K562 (cell line): ENCODE data around the gene C2CD4C.

Experiments
- CEBPG ChIP-seq, 3 experiments: fragments of 200-800 bp in 1 of 3; sonication (Bioruptor generic) in 1 of 3; sonication (generic) in 1 of 3; formaldehyde crosslinking in 1 of 3; IDR thresholded peaks in 2 of 3; conservative IDR thresholded peaks in 1 of 3; 2 replicates each; pipeline versions ENCODE4 v1.6.1 to v1.8.0; 2016 to 2022; ENCODE audit warnings: missing compliant biosample characterization in 2 of 3, missing genetic modification characterization in 2 of 3, mild to moderate bottlenecking in 1 of 3, missing genetic modification reagents in 1 of 3
- EZH2 ChIP-seq: IDR thresholded peaks from 2 replicates; pipeline ENCODE4 v1.6.1; 2012; ENCODE audit warnings: low read depth, mild to moderate bottlenecking, inconsistent platforms, low read length, borderline replicate concordance
- FIP1L1 ChIP-seq: fragments of 200-400 bp; formaldehyde crosslinking; IDR thresholded peaks from 2 replicates; pipeline ENCODE4 v1.6.1; 2018; ENCODE audit warnings: mild to moderate bottlenecking, low read depth, low read length; ENCODE audit not compliant: poor library complexity, severe bottlenecking
- FOXO4 ChIP-seq: fragments of 450-650 bp; formaldehyde crosslinking; IDR thresholded peaks from 2 replicates; pipeline ENCODE4 v1.4.0; 2020; ENCODE audit warnings: mild to moderate bottlenecking, moderate library complexity
- HDAC2 ChIP-seq: fragments of 450-650 bp; IDR thresholded peaks from 2 replicates; pipeline ENCODE4 v1.6.1; 2016; ENCODE audit warnings: mild to moderate bottlenecking
- HNRNPLL ChIP-seq: fragments of 200-400 bp; formaldehyde crosslinking; IDR thresholded peaks from 2 replicates; pipeline ENCODE4 v1.6.1; 2017; ENCODE audit warnings: low read length, low read depth, mild to moderate bottlenecking; ENCODE audit not compliant: poor library complexity, severe bottlenecking
- SIN3A ChIP-seq, 2 experiments: fragments of 150-350 bp in 1 of 2; IDR thresholded peaks; 2 replicates each; pipeline ENCODE4 v1.6.1; 2011 to 2016; ENCODE audit warnings: borderline replicate concordance in 2 of 2, low read depth in 2 of 2, low read length in 2 of 2, mild to moderate bottlenecking in 2 of 2, moderate library complexity in 2 of 2; ENCODE audit not compliant: control insufficient read depth in 1 of 2
- YY1 ChIP-seq, 3 experiments: IDR thresholded peaks; 2 replicates each; pipeline ENCODE4 v1.6.1; 2011; ENCODE audit warnings: low read length in 2 of 3, mild to moderate bottlenecking in 2 of 3, moderate library complexity in 2 of 3, borderline replicate concordance in 1 of 3, control low read depth in 1 of 3, low read depth in 1 of 3; ENCODE audit not compliant: insufficient read depth in 3 of 3, insufficient replicate concordance in 2 of 3, control insufficient read depth in 1 of 3, insufficient read length in 1 of 3; ENCODE audit errors: extremely low read depth in 1 of 3
- ZBTB7A ChIP-seq: IDR thresholded peaks from 2 replicates; pipeline ENCODE4 v1.6.1; 2011; ENCODE audit warnings: low read depth, mild to moderate bottlenecking, low read length, moderate library complexity, borderline replicate concordance; ENCODE audit not compliant: control insufficient read depth
- ZNF121 ChIP-seq: sonication (generic); formaldehyde crosslinking; conservative IDR thresholded peaks from 2 replicates; pipeline ENCODE4 v1.8.0; 2022; ENCODE audit warnings: missing genetic modification reagents
- TF ChIP-seq, protein P1 (sequence below): sonication (generic); formaldehyde crosslinking; IDR thresholded peaks from 2 replicates; pipeline ENCODE4 v1.8.0; 2022; ENCODE audit warnings: mild to moderate bottlenecking, missing genetic modification reagents, borderline replicate concordance
- TF ChIP-seq, protein P2 (sequence below), 3 experiments: IDR thresholded peaks in 2 of 3; conservative IDR thresholded peaks in 1 of 3; 2 replicates each; pipeline ENCODE4 v1.5.1; 2011 to 2012; ENCODE audit warnings: low read length in 3 of 3, mild to moderate bottlenecking in 3 of 3, control low read depth in 2 of 3, improper control_type of control experiment in 1 of 3, inconsistent platforms in 1 of 3, low read depth in 1 of 3, mixed read lengths in 1 of 3, moderate library complexity in 1 of 3; ENCODE audit not compliant: insufficient read depth in 2 of 3
- TF ChIP-seq, protein P3 (sequence below): sonication (generic); formaldehyde crosslinking; IDR thresholded peaks from 2 replicates; pipeline ENCODE4 v1.8.0; 2022; ENCODE audit warnings: mild to moderate bottlenecking, missing genetic modification reagents

DNA sequence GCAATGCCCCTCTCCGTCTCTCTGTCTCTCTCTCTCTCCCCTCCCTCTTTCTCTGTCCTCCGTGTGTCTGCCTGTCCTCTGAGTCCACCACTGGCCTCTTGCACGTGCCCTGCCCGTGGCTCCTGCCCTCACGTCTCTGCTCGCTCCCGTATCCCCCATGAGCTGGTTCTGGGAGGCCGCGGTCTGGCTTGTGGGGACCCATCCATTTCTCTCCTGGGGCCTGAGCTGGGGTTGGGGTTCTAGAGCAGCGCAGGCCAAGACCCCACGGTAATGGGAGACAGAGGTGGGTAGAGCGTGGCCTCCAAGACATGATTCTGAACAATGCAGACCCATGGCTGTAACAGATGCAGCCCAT is 19.0 kb downstream of the C2CD4C start:
- TF ChIP-seq, protein P1, sequence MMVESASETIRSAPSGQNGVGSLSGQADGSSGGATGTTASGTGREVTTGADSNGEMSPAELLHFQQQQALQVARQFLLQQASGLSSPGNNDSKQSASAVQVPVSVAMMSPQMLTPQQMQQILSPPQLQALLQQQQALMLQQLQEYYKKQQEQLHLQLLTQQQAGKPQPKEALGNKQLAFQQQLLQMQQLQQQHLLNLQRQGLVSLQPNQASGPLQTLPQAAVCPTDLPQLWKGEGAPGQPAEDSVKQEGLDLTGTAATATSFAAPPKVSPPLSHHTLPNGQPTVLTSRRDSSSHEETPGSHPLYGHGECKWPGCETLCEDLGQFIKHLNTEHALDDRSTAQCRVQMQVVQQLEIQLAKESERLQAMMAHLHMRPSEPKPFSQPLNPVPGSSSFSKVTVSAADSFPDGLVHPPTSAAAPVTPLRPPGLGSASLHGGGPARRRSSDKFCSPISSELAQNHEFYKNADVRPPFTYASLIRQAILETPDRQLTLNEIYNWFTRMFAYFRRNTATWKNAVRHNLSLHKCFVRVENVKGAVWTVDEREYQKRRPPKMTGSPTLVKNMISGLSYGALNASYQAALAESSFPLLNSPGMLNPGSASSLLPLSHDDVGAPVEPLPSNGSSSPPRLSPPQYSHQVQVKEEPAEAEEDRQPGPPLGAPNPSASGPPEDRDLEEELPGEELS (CRISPR knock-in tag): no peak
- TF ChIP-seq, protein P2, sequence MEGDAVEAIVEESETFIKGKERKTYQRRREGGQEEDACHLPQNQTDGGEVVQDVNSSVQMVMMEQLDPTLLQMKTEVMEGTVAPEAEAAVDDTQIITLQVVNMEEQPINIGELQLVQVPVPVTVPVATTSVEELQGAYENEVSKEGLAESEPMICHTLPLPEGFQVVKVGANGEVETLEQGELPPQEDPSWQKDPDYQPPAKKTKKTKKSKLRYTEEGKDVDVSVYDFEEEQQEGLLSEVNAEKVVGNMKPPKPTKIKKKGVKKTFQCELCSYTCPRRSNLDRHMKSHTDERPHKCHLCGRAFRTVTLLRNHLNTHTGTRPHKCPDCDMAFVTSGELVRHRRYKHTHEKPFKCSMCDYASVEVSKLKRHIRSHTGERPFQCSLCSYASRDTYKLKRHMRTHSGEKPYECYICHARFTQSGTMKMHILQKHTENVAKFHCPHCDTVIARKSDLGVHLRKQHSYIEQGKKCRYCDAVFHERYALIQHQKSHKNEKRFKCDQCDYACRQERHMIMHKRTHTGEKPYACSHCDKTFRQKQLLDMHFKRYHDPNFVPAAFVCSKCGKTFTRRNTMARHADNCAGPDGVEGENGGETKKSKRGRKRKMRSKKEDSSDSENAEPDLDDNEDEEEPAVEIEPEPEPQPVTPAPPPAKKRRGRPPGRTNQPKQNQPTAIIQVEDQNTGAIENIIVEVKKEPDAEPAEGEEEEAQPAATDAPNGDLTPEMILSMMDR (IDR thresholded peaks at IDR 0.05 in 2 of 3, conservative IDR thresholded peaks at IDR 0.05 in 1 of 3; ENCODE audit: insufficient read depth in 2 of 3, low read depth in 1 of 3, low read length in 3 of 3): no peak
- TF ChIP-seq SIN3A (IDR thresholded peaks at IDR 0.05; ENCODE audit: borderline replicate concordance in 2 of 2, control insufficient read depth in 1 of 2, low read depth in 2 of 2, low read length in 2 of 2) (no peak), HNRNPLL (no peak), FIP1L1 (no peak), YY1 (IDR thresholded peaks at IDR 0.05; ENCODE audit: borderline replicate concordance in 1 of 3, control insufficient read depth in 1 of 3, extremely low read depth in 1 of 3, insufficient read depth in 3 of 3, insufficient read length in 1 of 3, insufficient replicate concordance in 2 of 3, low read depth in 1 of 3, low read length in 2 of 3) (no peak), HDAC2 (no peak), FOXO4 (no peak), CEBPG (CRISPR knock-in tag; IDR thresholded peaks at IDR 0.05) (no peak), CEBPG (tag; conservative IDR thresholded peaks at IDR 0.05 in 1 of 2, IDR thresholded peaks at IDR 0.05 in 1 of 2) (no peak), ZBTB7A (no peak), EZH2 (no peak), ZNF121 (no peak)
- TF ChIP-seq, protein P3, sequence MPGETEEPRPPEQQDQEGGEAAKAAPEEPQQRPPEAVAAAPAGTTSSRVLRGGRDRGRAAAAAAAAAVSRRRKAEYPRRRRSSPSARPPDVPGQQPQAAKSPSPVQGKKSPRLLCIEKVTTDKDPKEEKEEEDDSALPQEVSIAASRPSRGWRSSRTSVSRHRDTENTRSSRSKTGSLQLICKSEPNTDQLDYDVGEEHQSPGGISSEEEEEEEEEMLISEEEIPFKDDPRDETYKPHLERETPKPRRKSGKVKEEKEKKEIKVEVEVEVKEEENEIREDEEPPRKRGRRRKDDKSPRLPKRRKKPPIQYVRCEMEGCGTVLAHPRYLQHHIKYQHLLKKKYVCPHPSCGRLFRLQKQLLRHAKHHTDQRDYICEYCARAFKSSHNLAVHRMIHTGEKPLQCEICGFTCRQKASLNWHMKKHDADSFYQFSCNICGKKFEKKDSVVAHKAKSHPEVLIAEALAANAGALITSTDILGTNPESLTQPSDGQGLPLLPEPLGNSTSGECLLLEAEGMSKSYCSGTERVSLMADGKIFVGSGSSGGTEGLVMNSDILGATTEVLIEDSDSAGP (CRISPR knock-in tag): no peak
